Fibroblast of skin of scalp (primary cell): ENCODE measurements around the gene YBX2.
A peak's percentile ranks its signal among the peaks of the same experiment; 100 is the strongest.

ENCODE experiments used
- DNase-seq: peaks from one replicate; pipeline ENCODE4 v3.0.0-alpha.2; 2013

Gene YBX2

GRCh38 chr17:7295230-7296180 is 1.1 kb upstream of the YBX2 start:
- no peak for DNase-seq

- no peak for DNase-seq
Observed at GRCh38 chr17:7293816-7294613, 424 bp downstream of the YBX2 start.

- no peak for DNase-seq
Observed at GRCh38 chr17:7293159-7293558, 1.3 kb downstream of the YBX2 start.

GRCh38 chr17:7292729-7293128 is 1.7 kb downstream of the YBX2 start:
- no peak for DNase-seq

- no peak for DNase-seq
Observed at GRCh38 chr17:7292194-7292593, 2.2 kb downstream of the YBX2 start.

GRCh38 chr17:7290685-7291084 is 3.8 kb downstream of the YBX2 start:
- DNase-seq = no peak

GRCh38 chr17:7290166-7290565 is 4.3 kb downstream of the YBX2 start:
- DNase-seq = no peak

- DNase-seq = no peak
Observed at GRCh38 chr17:7289256-7290032, 5.0 kb downstream of the YBX2 start.

GRCh38 chr17:7285679-7286078 is 8.8 kb downstream of the YBX2 start:
- DNase-seq = no peak

GRCh38 chr17:7284911-7285310 is 9.5 kb downstream of the YBX2 start:
- DNase-seq = no peak

- DNase-seq = no peak
Observed at GRCh38 chr17:7283471-7284216, 10.8 kb downstream of the YBX2 start.

- DNase-seq = no peak
Observed at GRCh38 chr17:7282752-7283321, 11.6 kb downstream of the YBX2 start.

GRCh38 chr17:7281953-7282751 is 12.3 kb downstream of the YBX2 start:
- DNase-seq = no peak

GRCh38 chr17:7281074-7281952 is 13.1 kb downstream of the YBX2 start, which contains the start of gene SLC2A4:
TSS of gene SLC2A4 (plus strand) at chr17:7281718. CDS start at chr17:7281935, 217 bp downstream.
- DNase-seq = peak; percentile 94

GRCh38 chr17:7280519-7281073 is 13.8 kb downstream of the YBX2 start:
- peak; percentile 75 for DNase-seq

GRCh38 chr17:7279448-7279847 is 15.0 kb downstream of the YBX2 start:
- no peak for DNase-seq

- DNase-seq = no peak
Observed at GRCh38 chr17:7266784-7267183, 27.7 kb downstream of the YBX2 start.

GRCh38 chr17:7263801-7264078 is 30.7 kb downstream of the YBX2 start:
- DNase-seq = no peak
